Aortic smooth muscle cell (primary cell): ENCODE results near the gene TPT1. TPM values are rescaled to one million over a fixed set of nuclear protein-coding genes. Genes with fewer than 3 reads are reported as not detected.

Source experiments
- total RNA-seq: library from RNA; depleted of rRNA; stranded (reverse); fragments of >200 nt; gene quantifications from 2 replicates; pipeline ENCODE4 v1.2.3, GENCODE V29; 2014

The TPT1 gene
- 3,657 and 4,726 TPM in 2 replicates for total RNA-seq

DNA sequence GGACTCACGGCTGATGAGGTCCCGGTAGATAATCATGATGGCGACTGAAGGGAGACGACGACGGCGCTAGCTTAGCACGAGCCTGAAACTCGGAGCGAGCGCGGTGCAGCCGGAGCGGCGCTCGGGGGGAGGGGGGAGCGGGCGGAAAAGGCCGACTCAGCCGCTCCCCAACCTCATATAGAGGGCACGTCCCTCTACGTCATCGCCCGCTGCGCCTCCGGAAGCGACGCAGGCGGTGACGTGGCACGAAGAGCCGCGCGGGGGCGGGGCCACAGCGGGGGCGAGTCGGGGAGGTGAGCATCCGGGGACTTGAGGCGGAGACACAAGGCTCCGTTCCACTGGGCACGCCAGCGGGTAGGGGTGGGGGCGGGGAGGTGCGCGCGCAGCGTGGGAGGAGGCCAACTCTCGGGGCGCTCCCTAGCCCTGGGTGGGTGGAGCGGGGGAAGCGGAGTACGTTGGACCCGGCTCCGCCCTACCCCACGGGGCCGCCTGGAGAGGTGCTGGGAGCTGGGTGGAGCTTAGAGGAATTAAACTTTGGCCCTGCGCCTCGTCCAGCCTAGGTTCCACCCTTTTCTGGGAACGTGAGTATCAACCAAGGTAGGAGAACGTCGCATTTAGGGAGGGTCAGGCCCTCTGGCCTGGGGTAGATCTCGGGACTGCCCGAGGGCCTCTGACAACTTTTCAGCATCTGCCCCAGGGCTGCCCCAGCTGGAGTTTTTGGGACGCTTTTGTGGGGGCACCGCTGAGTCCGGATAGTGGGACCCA is at the start of gene TPT1:
TPT1 (minus strand) TSS at position 150 of the 765 bp plus-strand sequence; CDS start at position 36, 114 bp downstream.

Other genes starting within 250 kb of the TPT1 start
- gene GTF2F2, start 220.7 kb downstream of the TPT1 start, total RNA-seq, result 15.2 and 17.1 TPM in 2 replicates
- gene KCTD4, start 140.1 kb downstream of the TPT1 start, total RNA-seq, result 0.13 and 0.50 TPM in 2 replicates
- gene SLC25A30, start 77.2 kb upstream of the TPT1 start, total RNA-seq, result 18.0 and 25.1 TPM in 2 replicates
- gene COG3, start 123.8 kb upstream of the TPT1 start, total RNA-seq, result 30.4 and 33.4 TPM in 2 replicates